KBM-7 (cell line): ENCODE measurements around the gene MSL2.
"Not testable (repeated sequence)": the region's sequence is repeated elsewhere in the genome, so short reads cannot be mapped to it uniquely, and the experiment has no call there.

ENCODE experiments used
- DNase-seq: peaks from one replicate; pipeline ENCODE4 v3.0.0-alpha.2; 2015
- in situ Hi-C: fragments of 300-500 bp; cut with MboI; formaldehyde crosslinking; loops from 2 replicates; pipeline ENCODE4 v1.14.3; 2020; ENCODE audit warnings: low sequenced_read_pairs, low pct_unique_long_range_greater_than_20kb, mixed read lengths

Gene MSL2

DNA sequence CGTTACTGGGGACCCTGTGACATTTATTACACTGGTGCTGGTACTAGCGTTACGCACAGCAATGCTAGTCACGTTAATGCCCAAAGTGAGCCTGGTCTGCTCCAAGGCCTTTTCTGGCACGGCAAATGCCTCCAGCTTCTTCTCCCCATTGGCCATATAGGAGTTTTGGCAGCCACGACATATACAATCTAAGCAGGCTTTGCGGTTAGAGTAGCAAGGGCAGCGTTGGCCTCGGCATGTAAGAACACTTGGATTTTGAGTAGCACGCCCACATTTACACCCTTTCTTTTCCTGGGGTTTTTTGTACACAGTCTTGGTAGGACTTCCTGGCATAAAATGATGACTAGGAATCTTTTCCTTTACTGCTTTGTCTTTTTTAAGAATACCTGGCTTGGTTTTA lies 44.9 kb downstream of the MSL2 start:
- in situ Hi-C loops: no loop called here

DNA sequence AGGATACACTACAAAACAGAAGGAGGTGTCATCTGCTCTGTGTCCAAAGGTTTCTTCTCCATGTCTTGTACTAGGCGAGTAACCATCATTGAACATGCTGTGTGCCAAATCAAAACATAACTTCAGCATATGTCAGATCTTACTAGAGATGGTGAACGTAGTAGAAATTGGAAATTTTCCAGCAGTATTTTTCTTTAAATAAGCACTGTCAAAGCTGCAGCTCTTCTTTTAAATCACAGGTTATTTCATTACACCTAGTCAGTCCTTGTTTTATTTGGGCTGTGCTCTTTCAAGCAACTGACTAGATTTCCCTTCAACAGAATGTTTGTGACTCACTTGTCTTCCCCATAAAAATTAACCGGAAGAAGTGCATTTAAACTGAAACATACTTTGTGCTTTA lies 46.5 kb downstream of the MSL2 start:
- in situ Hi-C loops: no loop called here
- DNase-seq: no peak

More for the DNA sequence above, 44.9 kb downstream of the MSL2 start:
- DNase-seq: no peak

DNA sequence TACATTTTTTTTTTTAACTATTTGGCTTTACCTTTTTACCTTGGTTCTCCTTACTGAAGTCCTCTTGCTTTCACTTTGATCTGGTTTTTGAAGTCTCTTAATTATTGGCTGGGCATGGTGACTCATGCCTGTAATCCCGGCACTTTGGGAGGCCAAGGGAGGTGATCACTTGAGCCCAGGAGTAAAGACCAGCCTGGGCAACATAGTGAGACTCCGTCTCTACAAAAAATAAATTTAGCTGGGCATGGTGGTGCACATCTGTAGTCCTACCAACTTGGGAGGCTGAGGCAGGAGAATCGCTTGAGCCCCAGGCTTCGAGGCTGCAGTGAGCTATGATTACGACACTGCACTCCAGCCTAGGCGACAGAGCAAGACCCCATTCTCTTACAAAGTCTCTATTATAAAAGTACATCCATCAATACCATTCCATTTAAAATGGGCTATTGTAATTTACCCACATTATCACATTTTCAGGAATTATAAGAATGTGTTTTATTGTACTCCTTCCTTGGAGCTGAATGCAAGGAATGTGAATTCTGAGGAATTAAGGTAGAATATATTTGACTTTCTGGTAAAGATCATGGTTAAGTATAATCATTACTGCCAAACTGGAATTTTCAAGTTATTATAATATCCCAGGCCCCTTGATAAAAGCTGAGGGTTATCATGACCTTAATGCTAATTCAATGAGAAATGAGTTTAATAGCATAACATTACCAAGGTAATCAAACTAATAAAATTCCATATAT lies 49.0 kb downstream of the MSL2 start:
- no peak for DNase-seq
- in situ Hi-C loops: no loop called here

DNA sequence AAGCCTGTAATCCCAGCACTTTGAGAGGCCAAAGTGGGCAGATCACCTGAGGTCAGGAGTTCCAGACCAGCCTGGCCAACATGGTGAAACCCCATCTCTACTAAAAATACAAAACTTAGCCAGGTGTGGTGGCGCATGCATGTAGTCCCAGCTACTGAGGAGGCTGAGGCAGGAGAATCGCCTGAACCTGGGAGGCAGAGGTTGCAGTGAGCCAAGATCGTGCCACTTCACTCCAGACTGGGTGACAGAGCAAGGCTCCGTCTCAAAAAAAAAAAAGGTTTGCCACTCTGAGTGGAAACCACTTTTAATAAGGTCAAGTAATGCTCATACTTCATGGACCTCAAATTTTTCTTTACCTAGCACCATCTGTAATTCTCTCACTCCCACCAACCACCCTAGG lies 51.7 kb downstream of the MSL2 start:
- in situ Hi-C loops, DNase-seq: not testable (repeated sequence)

DNA sequence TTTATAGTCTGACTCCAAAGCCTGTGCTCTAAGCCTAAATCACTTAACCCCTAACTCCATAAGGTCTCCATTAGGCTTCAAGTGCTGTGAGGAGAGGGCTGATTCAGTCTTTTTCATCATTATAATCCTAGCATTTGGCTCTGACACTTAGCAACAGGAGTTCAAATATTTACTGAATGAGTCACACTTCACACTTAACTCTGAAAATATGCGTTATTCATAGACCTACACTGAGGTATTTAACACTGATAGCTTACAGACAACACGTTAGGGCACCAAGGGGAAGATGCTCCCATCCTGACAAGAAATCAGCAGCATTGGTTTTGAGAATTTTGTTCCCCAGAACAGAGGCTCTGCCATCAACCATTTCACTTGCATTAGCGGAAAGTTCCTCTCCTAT lies 53.5 kb downstream of the MSL2 start:
- no peak for DNase-seq
- in situ Hi-C loops: no loop called here

DNA sequence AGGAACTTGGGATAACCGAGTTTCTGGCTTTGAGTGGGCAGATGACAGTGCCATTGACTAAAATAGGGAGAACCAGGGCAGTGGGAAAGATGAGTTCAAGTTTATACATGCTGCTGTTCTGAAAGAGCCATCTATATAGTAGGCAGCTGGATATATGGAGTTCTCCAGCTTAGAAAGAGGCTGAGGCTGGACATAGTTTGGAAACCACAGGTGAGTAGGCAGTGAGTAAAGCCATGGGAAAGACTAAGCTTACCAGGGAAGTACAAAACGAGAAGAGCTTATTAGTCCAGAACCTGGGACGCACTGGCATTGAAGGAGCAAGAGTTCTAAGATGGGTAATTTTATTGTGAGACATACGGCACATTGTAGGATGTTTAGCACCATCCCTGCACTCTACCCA lies 54.2 kb downstream of the MSL2 start:
- in situ Hi-C loops: no loop called here
- no peak for DNase-seq

DNA sequence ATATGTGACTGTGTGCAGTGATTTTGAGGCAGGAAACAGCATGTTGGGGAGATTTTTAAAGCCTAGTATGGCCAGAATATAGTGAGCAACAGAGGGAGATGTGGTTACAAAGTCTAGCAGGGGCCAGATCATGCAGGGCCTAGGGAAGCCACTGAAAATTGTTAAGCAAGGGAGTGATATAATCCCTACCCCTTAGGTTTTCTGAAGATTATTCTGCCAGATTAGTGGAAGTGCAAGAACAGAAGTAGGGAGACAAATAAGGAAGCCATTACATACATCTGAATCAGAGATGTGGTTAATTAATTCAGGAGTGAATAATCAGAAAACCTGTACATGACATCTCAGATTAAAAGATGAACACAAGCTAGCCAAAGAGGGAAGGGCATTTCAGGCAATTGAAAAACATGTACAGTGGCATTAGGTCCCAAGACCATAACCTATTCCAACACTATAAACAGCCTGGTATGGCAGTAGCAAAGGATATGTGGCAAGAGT lies 54.8 kb downstream of the MSL2 start:
- in situ Hi-C loops: no loop called here
- no peak for DNase-seq

DNA sequence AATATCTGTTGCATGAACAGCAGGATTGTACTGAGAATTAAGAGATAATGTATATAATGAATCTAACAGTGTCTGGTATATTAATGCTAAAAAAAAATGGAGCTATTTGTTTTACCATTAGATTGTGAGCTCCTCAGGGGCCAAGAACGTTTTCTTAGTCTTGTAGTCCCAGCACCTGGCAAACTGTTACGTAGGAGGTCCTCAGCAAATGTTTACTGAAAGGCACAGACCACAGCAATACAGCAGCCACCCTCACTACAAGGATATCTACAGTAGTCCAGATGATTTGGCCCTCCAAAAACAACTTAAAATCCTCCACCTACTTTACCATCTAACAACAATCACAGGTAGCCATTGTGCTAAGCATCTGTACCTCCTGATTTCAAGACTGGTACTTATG lies 59.7 kb downstream of the MSL2 start:
- in situ Hi-C loops: no loop called here
- DNase-seq: no peak

DNA sequence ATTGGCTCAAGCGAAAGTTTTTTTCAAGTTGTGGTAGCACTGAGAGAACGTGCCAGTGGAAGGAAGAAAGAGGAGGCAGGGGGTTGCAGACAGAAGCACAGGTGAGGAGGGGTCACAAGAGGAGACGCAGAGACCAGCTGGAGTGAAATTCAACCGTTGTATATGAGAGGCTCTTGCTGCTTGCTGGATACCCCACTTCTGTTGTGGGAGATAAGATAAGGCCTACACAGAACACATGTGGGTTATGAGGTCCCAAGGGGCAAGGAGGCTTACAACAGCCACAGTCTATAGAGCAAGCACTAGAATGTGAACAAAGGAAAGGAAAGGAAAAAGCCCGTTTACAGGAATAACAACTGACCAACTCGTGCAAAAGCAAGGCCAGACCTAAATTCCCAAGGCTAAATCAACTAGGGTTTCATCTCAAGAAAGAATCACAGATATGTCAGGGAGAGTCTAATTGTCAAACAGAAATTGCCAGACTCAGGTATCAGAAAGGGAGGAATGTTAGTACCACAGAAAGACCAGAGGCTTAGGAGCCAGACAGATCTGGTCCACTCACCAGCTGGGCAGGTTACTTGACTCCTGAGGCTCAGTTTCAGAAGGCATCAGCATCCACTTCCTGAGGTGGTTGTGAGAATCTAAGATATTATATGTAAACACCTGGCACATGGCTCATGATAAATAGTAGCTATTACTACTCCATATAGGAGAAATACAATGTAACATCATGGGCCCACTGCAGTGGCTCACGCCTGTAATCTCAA lies 60.9 kb downstream of the MSL2 start:
- in situ Hi-C loops: no loop called here
- DNase-seq: no peak

DNA sequence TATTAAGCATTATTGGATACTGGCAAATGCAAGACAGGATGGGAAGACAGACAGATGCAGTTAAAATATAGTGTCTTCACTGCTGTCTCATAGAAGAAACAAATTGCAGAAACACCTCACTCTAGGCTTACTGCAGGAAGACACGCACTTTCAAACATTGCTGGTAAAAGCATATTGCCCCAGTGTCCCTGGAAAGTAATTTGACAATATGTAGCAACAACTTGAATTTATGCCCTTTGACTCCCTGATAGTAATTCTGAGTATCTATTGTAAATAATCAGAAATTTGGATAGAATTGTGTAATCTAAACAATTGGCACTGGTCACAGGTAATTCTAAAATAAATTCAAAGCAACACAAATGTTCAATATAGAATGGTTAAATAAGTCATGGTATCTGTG lies 62.0 kb downstream of the MSL2 start:
- in situ Hi-C loops: no loop called here
- DNase-seq: no peak

DNA sequence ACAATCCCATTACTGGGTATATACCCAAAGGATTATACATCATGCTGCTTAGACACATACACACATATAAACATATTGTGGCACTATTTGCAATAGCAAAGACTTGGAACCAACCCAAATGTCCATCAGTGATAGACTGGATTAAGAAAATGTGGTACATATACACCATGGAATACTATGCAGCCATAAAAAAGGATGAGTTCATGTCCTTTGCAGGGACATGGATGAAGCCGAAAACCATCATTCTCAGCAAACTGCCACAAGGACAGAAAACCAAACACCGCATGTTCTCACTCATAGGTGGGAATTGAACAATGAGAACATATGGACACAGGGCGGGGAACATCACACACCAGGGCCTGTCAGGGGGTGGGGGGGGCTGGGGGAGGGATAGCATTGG lies 64.5 kb downstream of the MSL2 start:
- DNase-seq, in situ Hi-C loops: not testable (repeated sequence)

DNA sequence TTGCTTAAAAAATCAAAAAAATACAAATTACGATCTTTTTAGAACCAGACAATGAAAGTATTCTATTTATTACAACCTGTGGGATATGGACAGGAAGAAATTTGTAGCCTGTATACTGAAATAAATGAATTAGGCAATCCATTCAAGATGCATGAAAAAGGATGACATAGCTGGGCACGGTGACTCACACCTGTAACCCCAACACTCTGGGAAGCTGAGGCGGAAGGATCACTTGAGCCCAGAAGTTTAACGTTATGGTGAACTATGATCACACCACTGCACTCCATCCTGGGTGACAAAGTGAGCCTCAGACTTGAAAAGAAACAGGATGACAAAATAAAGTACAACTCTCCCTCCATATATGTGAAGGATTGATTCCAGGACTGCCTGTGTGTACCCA lies 74.1 kb downstream of the MSL2 start:
- DNase-seq: no peak
- in situ Hi-C loops: no loop called here

DNA sequence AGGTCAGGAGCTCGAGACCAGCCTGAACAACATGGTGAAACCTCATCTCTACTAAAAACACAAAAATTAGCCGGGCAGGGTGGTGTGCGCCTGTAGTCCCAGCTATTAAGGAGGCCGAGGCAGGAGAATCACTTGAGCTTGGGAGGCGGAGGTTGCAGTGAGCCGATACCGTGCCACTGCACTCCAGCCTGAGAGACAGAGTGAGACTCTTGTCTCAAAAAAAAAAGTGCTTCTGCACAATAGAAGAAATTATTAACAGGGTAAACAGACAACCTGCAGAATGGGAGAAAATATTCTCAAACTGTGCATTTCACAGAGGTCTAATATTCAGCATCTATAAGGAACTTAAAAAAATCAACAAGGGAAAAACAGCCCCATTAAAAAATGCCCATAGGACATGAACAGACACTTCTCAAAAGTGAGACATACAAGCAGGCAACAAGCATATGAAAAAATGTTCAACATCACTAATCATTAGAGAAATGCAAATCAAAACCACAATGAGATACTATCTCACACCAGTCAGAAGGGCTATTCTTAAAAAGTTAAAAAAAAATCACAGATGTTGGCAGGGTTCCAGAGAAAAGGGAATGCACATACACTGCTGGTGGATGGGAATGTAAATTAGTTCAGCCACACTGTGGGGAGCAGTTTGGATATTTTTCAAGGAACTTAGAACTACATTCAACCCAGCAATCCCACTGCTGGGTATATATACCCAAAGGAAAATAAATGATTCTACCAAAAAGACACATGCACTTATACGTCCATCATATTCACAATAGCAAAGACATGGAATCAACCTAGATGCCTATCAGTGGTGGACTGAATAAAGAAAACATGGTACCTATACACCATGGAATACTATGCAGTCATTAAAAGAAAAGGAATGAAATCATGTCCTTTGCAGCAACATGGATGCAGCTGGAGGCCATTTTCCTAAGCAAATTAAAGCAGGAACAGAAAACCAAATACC lies 75.5 kb downstream of the MSL2 start:
- no peak for DNase-seq
- in situ Hi-C loops: no loop called here

DNA sequence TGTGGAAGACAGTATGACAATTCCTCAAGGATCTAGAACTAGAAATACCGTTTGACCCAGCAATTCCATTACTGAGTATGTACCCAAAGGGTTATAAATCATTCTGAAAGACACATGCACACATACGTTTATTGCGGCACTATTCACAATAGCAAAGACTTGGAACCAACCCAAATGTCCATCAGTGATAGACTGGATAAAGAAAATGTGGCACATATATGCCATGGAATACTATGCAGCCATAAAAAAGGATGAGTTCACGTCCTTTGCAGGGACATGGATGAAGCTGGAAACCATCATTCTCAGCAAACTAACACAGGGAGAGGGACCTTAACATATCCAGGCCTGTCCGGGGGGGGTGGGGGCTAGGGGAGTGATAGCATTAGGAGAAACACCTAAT lies 76.4 kb downstream of the MSL2 start:
- not testable (repeated sequence) for DNase-seq

DNA sequence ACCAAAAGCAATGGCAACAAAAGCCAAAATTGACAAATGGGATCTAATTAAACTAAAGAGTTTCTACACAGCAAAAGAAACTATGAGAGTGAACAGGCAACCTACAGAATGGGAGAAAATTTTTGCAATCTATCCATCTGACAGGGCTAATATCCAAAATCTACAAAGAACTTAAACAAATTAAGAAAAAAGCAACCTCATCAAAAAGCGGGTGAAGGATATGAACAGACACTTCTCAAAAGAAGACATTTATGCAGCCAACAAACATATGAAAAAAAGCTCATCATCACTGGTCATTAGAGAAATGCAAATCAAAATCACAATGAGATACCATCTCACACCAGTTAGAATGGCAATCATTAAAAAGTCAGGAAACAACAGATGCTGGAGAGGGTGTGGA lies 76.8 kb downstream of the MSL2 start:
- in situ Hi-C loops, DNase-seq: not testable (repeated sequence)

More for the DNA sequence above, 76.4 kb downstream of the MSL2 start:
- in situ Hi-C loops: not testable (repeated sequence)

DNA sequence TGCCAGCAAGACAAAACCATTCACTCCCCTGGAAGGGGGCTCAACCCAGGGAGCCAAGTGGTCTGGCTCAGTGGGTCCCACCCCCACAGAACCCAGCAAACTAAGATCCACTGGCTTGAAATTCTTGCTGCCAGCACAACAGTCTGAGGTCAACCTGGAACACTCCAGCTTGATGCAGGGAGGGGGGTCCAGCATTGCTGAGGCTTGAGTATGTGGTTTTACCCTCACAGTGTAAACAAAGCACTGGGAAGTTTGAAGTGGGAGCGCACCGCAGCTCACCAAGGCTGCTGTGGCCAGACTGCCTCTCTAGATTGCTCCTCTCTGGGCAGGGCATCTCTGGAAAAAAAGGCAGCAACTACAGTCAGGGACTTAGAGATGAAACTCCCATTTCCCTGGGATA lies 81.7 kb downstream of the MSL2 start:
- no peak for DNase-seq
- in situ Hi-C loops: no loop called here

DNA sequence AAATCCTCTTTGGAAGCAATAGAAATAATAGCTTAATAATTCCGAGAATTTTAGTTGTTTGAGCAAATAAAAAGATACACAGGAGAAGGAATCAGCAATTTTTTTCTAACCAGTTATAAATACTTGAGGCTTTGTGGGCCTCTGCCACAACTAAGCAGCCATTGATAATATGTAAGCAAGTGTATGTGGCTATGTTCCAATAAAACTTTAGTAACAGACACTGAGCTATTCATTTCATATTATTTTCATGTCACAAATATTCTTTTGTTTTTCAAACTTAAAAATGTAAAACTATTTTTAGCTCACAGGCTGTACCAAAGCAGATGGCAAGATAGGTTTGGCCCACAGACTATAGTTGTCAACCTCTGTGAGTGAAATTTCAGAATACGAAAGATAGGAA lies 85.7 kb downstream of the MSL2 start:
- in situ Hi-C loops: no loop called here
- DNase-seq: no peak

DNA sequence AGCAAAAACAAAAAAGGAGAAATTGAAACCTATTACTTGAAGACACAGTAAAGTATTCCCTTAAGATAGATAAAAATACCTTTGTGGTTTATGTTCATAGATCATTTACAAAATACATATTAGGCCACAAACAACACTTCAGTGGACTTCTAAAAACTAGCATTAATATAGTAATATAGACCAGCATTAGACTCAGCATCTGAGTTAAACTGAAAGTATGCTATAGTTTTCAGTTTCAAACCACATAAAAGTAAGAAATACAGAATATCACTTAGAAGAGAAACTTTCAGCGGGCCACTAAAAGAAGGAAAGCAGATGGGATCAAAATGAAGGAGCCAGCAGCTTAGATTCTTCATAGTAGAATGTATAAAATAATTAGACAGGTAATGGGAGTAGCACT lies 86.6 kb downstream of the MSL2 start:
- in situ Hi-C loops: no loop called here
- no peak for DNase-seq

DNA sequence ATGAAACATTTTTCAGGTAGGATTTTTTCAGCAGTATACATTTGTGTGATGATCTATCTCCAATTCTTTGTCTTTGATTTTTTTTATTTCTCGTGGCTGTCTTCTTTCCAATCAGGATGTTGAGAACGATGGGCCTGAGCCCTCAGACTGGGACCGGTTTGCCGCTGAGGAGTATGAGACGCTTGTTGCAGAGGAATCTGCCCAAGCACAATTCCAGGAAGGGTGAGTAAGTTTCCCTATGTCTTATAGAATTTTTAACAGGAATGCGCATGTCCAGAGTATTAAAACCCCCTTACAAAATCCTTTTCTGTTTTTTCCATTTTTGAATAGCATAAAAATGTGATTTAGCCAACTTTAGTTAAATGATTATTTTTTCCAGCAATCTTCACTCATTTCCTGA lies 90.0 kb downstream of the MSL2 start:
- in situ Hi-C loops: no loop called here
- DNase-seq: no peak
